Breast epithelium (tissue), 4 donors: ENCODE measurements around the gene RBMS2. TPM values are rescaled to one million over a fixed set of nuclear protein-coding genes. Genes with fewer than 3 reads are reported as not detected.

Source experiments
- DNase-seq, 2 donors: peaks; one replicate each; pipeline ENCODE4 v3.0.0-alpha.2; 2019; ENCODE audit warnings: low spot score in 2 of 2
- H3K27ac ChIP-seq, 2 donors: fragments of 200-600 bp; sonication (generic) in 1 of 2; one replicate each; pipeline ENCODE4 v1.5.1; 2016 to 2019; ENCODE audit warnings: mild to moderate bottlenecking in 1 of 2
- H3K27me3 ChIP-seq, 2 donors: fragments of 200-600 bp; sonication (generic) in 1 of 2; one replicate each; pipeline versions ENCODE4 v1.5.1 to v1.6.0; 2017 to 2019; ENCODE audit warnings: control low read depth in 1 of 2, mild to moderate bottlenecking in 1 of 2
- H3K36me3 ChIP-seq: fragments of 200-600 bp; one replicate; pipeline ENCODE4 v1.5.1; 2019
- H3K4me1 ChIP-seq, 2 donors: fragments of 200-600 bp; sonication (generic); one replicate each; pipeline ENCODE4 v1.5.1; 2016 to 2019; ENCODE audit warnings: control low read depth in 1 of 2
- H3K4me3 ChIP-seq, 3 donors: fragments of 200-600 bp; sonication (generic); 1 replicate in 2 of 3; 2 replicates in 1 of 3; pipeline ENCODE4 v1.5.1; 2016 to 2019; ENCODE audit warnings: mild to moderate bottlenecking in 3 of 3, moderate library complexity in 2 of 3
- H3K9me3 ChIP-seq, 2 donors: fragments of 200-600 bp; sonication (generic) in 1 of 2; one replicate each; pipeline ENCODE4 v1.5.1; 2016 to 2019; ENCODE audit warnings: control low read depth in 1 of 2
- CTCF ChIP-seq, 3 donors: fragments of 450-650 bp; IDR thresholded peaks; one replicate each; pipeline ENCODE4 v1.5.1; 2016 to 2017; ENCODE audit warnings: antibody characterized with exemption in 3 of 3, mild to moderate bottlenecking in 3 of 3, moderate library complexity in 3 of 3
- POLR2A ChIP-seq: fragments of 450-650 bp; IDR thresholded peaks from one replicate; pipeline ENCODE4 v1.6.1; 2016; ENCODE audit warnings: antibody characterized with exemption, mild to moderate bottlenecking, moderate library complexity
- POLR2AphosphoS5 ChIP-seq, 3 donors: sonication (generic); formaldehyde crosslinking; IDR thresholded peaks; one replicate each; pipeline ENCODE4 v1.6.1; 2017; ENCODE audit warnings: antibody characterized with exemption in 3 of 3
- intact Hi-C: fragments of 100-400 bp; cut with DNase I; formaldehyde crosslinking; loops from one replicate; pipeline ENCODE4 v1.15.1; 2023; ENCODE audit warnings: low total_unique reads
- total RNA-seq, 3 donors: library from RNA; depleted of rRNA; stranded (reverse); fragments of >200 nt; gene quantifications; one replicate each; pipeline ENCODE4 v1.1.0, GENCODE V29; 2016

RBMS2 gene
- total RNA-seq, 3 donors from 2014 or later: 22.9 to 27.5 (median 27.2) TPM

GRCh38 chr12:56637621-56638020 is 116.0 kb downstream of the RBMS2 start:
- H3K27me3 ChIP-seq: no peaks in the 10 kb centered on the region
- H3K27ac ChIP-seq: peak overlapping the region; percentile 96 to 98
- H3K36me3 ChIP-seq: peaks cover 6% of the 10 kb centered on the region
- TF ChIP-seq CTCF (IDR thresholded peaks at IDR 0.05) (no peak), POLR2A (no peak), POLR2AphosphoS5 (IDR thresholded peaks at IDR 0.05) (no peak)
- DNase-seq: no peak
- H3K9me3 ChIP-seq: no peaks in the 10 kb centered on the region
- intact Hi-C loops: loop anchor here (10.0 kb wide), 1 partner anchor 47 kb away; the partner anchor contains the start of gene PTGES3
- H3K4me3 ChIP-seq: no peak overlapping the region
- H3K4me1 ChIP-seq: peaks cover 3 to 18% of the 10 kb centered on the region in 2 donors

GRCh38 chr12:56641219-56641618 is 119.6 kb downstream of the RBMS2 start:
- Histone ChIP-seq H3K27ac (no peak overlapping the region), H3K4me1 (peaks cover 0 to 8% of the 10 kb centered on the region in 2 donors), H3K4me3 (no peak overlapping the region), H3K27me3 (no peaks in the 10 kb centered on the region), H3K36me3 (peaks cover 10% of the 10 kb centered on the region), H3K9me3 (no peaks in the 10 kb centered on the region)
- intact Hi-C loops: no loop called here
- TF ChIP-seq POLR2AphosphoS5 (IDR thresholded peaks at IDR 0.05) (no peak), POLR2A (no peak), CTCF (IDR thresholded peaks at IDR 0.05) (no peak)
- no peak for DNase-seq

- Histone ChIP-seq H3K9me3 (no peaks in the 10 kb centered on the region), H3K4me1 (peaks cover 0 to 3% of the 10 kb centered on the region in 2 donors), H3K4me3 (peak overlapping the region; percentile 90 to 97 (median 91)), H3K36me3 (peaks cover 10% of the 10 kb centered on the region), H3K27me3 (no peaks in the 10 kb centered on the region), H3K27ac (peak overlapping the region; percentile 92 to 94)
- intact Hi-C loops: no loop called here
- no peak for TF ChIP-seq CTCF (IDR thresholded peaks at IDR 0.05)
- no peak for TF ChIP-seq POLR2AphosphoS5 (IDR thresholded peaks at IDR 0.05)
- TF ChIP-seq POLR2A: no peak
- no peak for DNase-seq
These were observed 123.0 kb downstream of the RBMS2 start for GRCh38 chr12:56644654-56645053.

- TF ChIP-seq CTCF (IDR thresholded peaks at IDR 0.05) (peak in 2 of 3 donors; percentile 19 to 30), POLR2AphosphoS5 (IDR thresholded peaks at IDR 0.05) (no peak), POLR2A (no peak)
- peaks cover 0 to 3% of the 10 kb centered on the region in 2 donors for H3K4me1 ChIP-seq
These were observed 123.6 kb downstream of the RBMS2 start for GRCh38 chr12:56645201-56645716.

More at GRCh38 chr12:56645201-56645716, 123.6 kb downstream of the RBMS2 start:
- no peak for DNase-seq
- Histone ChIP-seq H3K27me3 (no peaks in the 10 kb centered on the region), H3K4me3 (peak overlapping the region; percentile 90 to 97 (median 91)), H3K36me3 (peaks cover 10% of the 10 kb centered on the region), H3K9me3 (no peaks in the 10 kb centered on the region), H3K27ac (peak overlapping the region; percentile 92 to 94)
- intact Hi-C loops: no loop called here

Other genes with a start within 250 kb of the RBMS2 start
- gene CS, start 221.5 kb upstream of the RBMS2 start, total RNA-seq: 100 to 1,000 TPM in 2 of 3 donors, 10 to 100 TPM in 1; 79.2 to 132 (median 103) TPM
- gene CNPY2, start 205.8 kb upstream of the RBMS2 start, total RNA-seq: 10 to 100 TPM; 69.9 to 86.1 (median 85.9) TPM
- gene PAN2, start 187.8 kb upstream of the RBMS2 start, total RNA-seq: 10 to 100 TPM; 44.3 to 84.4 (median 54.1) TPM
- under 1 TPM in 1 of 3 donors, not detected in 2; 0.88 TPM for gene IL23A, start 182.9 kb upstream of the RBMS2 start, total RNA-seq
- 100 to 1,000 TPM; 198 to 207 (median 198) TPM for gene STAT2, start 161.7 kb upstream of the RBMS2 start, total RNA-seq
- gene APOF, start 159.0 kb upstream of the RBMS2 start, total RNA-seq: not detected
- gene TIMELESS, start 72.4 kb upstream of the RBMS2 start, total RNA-seq: 1 to 10 TPM; 4.5 to 7.2 (median 6.7) TPM
- not detected for gene MIP, start 67.2 kb upstream of the RBMS2 start, total RNA-seq
- 1 to 10 TPM; 2.9 to 4.8 (median 3.6) TPM for gene SPRYD4, start 53.2 kb upstream of the RBMS2 start, total RNA-seq
- gene GLS2, start 33.7 kb upstream of the RBMS2 start, total RNA-seq: 1 to 10 TPM in 2 of 3 donors, under 1 TPM in 1; 0.16 to 5.1 (median 4.6) TPM
- gene BAZ2A, start 108.5 kb downstream of the RBMS2 start, total RNA-seq: 100 to 1,000 TPM in 1 of 3 donors, 10 to 100 TPM in 2; 80.2 to 104 (median 81.0) TPM
- 100 to 1,000 TPM; 310 to 369 (median 328) TPM for gene ATP5F1B, start 124.2 kb downstream of the RBMS2 start, total RNA-seq
- gene PTGES3, start 166.5 kb downstream of the RBMS2 start, total RNA-seq: 100 to 1,000 TPM in 2 of 3 donors, 10 to 100 TPM in 1; 85.0 to 134 (median 111) TPM
- gene NACA, start 203.5 kb downstream of the RBMS2 start, total RNA-seq: 1,000 to 10,000 TPM; 1,363 to 1,488 (median 1,386) TPM
- gene PRIM1, start 230.5 kb downstream of the RBMS2 start, total RNA-seq: 10 to 100 TPM in 1 of 3 donors, 1 to 10 TPM in 2; 7.9 to 13.0 (median 8.3) TPM
- gene HSD17B6, start 241.5 kb downstream of the RBMS2 start, total RNA-seq: 1 to 10 TPM in 1 of 3 donors, under 1 TPM in 2; 0.16 to 3.8 (median 0.98) TPM